CD4-positive, alpha-beta memory T cell (primary cell): ENCODE data around the gene KBTBD2. TPM values are rescaled to one million over a fixed set of nuclear protein-coding genes. Genes with fewer than 3 reads are reported as not detected.
"Not testable (repeated sequence)": the region's sequence is repeated elsewhere in the genome, so short reads cannot be mapped to it uniquely, and the experiment has no call there.

ENCODE experiments used
- CTCF ChIA-PET: fragments of 350-600 bp; sonication (Branson Sonifier 250); formaldehyde crosslinking; loops from one replicate; lab custom pipeline; 2021; ENCODE audit warnings: inconsistent platforms; ENCODE audit not compliant: partially characterized antibody; lab: Charles Lee
- POLR2A ChIA-PET: fragments of 350-600 bp; sonication (Branson Sonifier 250); formaldehyde crosslinking; loops from one replicate; lab custom pipeline; 2021; ENCODE audit not compliant: partially characterized antibody; lab: Charles Lee
- DNase-seq, 5 donors: peaks; one replicate each; pipeline versions ENCODE4 v3.0.0 to v3.0.0-alpha.2; 2020 to 2022; ENCODE audit warnings: mixed read lengths in 1 of 5
- H3K27ac ChIP-seq: one replicate; pipeline ENCODE4 v1.7.0; 2013; ENCODE audit warnings: low read depth, low read length
- H3K27me3 ChIP-seq: 2 replicates; pipeline ENCODE4 v1.7.0; 2013; ENCODE audit warnings: mild to moderate bottlenecking, low read length, moderate library complexity; ENCODE audit not compliant: insufficient read depth
- H3K36me3 ChIP-seq: 2 replicates; pipeline ENCODE4 v1.7.0; 2013; ENCODE audit warnings: mild to moderate bottlenecking, low read length, moderate library complexity; ENCODE audit not compliant: insufficient read depth
- H3K4me1 ChIP-seq: 2 replicates; pipeline ENCODE4 v1.7.0; 2013; ENCODE audit warnings: mild to moderate bottlenecking, low read length, moderate library complexity; ENCODE audit not compliant: insufficient read depth
- H3K4me3 ChIP-seq, 2 donors: one replicate each; pipeline ENCODE4 v1.7.0; 2013; ENCODE audit warnings: low read length in 2 of 2, mild to moderate bottlenecking in 1 of 2
- H3K9me3 ChIP-seq, 2 donors: one replicate each; pipeline ENCODE4 v1.7.0; 2013; ENCODE audit warnings: low read length in 2 of 2, control low read depth in 1 of 2; ENCODE audit not compliant: control insufficient read depth in 1 of 2
- H3K27ac Mint-ChIP-seq, 7 donors: one replicate each; pipeline ENCODE4 v1.8.0; 2020 to 2021; ENCODE audit warnings: mixed read lengths in 7 of 7, mild to moderate bottlenecking in 6 of 7, inconsistent platforms in 3 of 7, moderate library complexity in 3 of 7
- H3K27me3 Mint-ChIP-seq, 2 donors: one replicate each; pipeline ENCODE4 v1.8.0; 2020 to 2021; ENCODE audit warnings: mixed read lengths in 2 of 2
- H3K36me3 Mint-ChIP-seq, 2 donors: one replicate each; pipeline ENCODE4 v1.8.0; 2020 to 2021; ENCODE audit warnings: mixed read lengths in 2 of 2, inconsistent platforms in 1 of 2, mild to moderate bottlenecking in 1 of 2
- H3K4me1 Mint-ChIP-seq, 4 donors: one replicate each; pipeline ENCODE4 v1.8.0; 2020 to 2021; ENCODE audit warnings: mixed read lengths in 4 of 4, mild to moderate bottlenecking in 1 of 4
- H3K4me3 Mint-ChIP-seq, 8 donors: one replicate each; pipeline ENCODE4 v1.8.0; 2020 to 2021; ENCODE audit warnings: mixed read lengths in 8 of 8, mild to moderate bottlenecking in 7 of 8, moderate library complexity in 6 of 8, inconsistent platforms in 3 of 8
- H3K9me3 Mint-ChIP-seq, 8 donors: one replicate each; pipeline ENCODE4 v1.8.0; 2020 to 2021; ENCODE audit warnings: mixed read lengths in 8 of 8, mild to moderate bottlenecking in 5 of 8, inconsistent platforms in 3 of 8, moderate library complexity in 1 of 8
- intact Hi-C: fragments of 100-400 bp; cut with micrococcal nuclease; formaldehyde crosslinking; loops from one replicate; pipeline ENCODE4 v1.15.1; 2023
- polyA plus RNA-seq, 2 donors: library from polyadenylated mRNA; unstranded; fragments of 300-500 nt; fragmentation: Illumina TruSeq; gene quantifications; one replicate each; pipeline ENCODE4 v1.2.3, GENCODE V29; 2021
- total RNA-seq, 2 experiments: library from RNA; stranded (reverse); gene quantifications; one replicate each; pipeline ENCODE4 v1.2.3, GENCODE V29; 2021

Gene KBTBD2
- total and polyA plus RNA-seq, 4 experiments from 2014 or later = 27.4 to 64.3 (median 50.2) TPM

DNA sequence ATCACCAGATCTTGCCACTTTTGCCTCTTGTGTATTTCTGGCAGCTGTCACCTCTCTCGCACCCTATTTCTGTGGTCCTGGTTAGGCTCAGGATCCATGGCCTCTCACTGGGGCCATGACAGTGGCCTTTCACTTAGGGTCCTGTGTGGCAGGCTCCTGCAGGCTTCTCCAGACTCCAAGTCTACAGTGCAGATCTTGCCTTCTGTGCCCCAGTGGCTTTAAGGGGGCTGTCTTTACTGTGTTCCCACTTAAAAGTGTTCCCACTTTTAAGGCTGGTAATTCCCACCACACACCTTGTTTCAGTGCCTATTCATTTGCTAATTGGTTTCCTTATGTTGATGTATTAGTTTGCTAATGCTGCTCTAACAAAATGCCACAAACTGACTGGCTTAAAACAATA is 27.7 kb downstream of the KBTBD2 start:
- intact Hi-C loops, H3K36me3 ChIP-seq, H3K27me3 ChIP-seq, POLR2A ChIA-PET, H3K4me3 Mint-ChIP-seq, H3K9me3 ChIP-seq, H3K27ac ChIP-seq, H3K9me3 Mint-ChIP-seq, DNase-seq, H3K4me1 ChIP-seq, CTCF ChIA-PET, H3K4me3 ChIP-seq, H3K27me3 Mint-ChIP-seq: not testable (repeated sequence)
- peak overlapping the region in 2 of 7 donors; percentile 4 to 47 for H3K27ac Mint-ChIP-seq
- H3K4me1 Mint-ChIP-seq = peaks cover 0 to 25% (median 11%) of the 10 kb centered on the region in 4 donors
- peaks cover 24 to 34% of the 10 kb centered on the region in 2 donors for H3K36me3 Mint-ChIP-seq

DNA sequence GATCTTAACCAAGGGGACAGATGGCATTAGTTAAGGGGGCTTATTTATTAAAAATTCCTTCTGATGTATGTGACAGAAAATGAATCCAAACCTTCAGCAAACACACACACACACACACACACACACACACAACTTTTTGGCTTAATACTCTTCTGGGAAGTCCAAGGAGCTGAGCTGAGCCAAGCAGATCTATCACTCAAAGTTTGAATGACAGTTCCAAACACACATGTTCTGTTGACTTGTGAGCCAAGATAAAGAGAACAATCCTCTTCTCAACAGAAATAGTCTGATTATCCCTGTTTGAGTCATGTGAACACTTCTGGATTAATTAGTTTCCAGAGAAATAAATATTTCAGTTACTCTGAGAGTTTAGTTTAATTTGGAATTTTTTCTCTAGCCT is 31.5 kb downstream of the KBTBD2 start:
- Histone ChIP-seq H3K4me3 (no peak overlapping the region), H3K36me3 (no peaks in the 10 kb centered on the region), H3K4me1 (no peaks in the 10 kb centered on the region), H3K9me3 (no peaks in the 10 kb centered on the region), H3K27ac (no peak overlapping the region), H3K27me3 (no peaks in the 10 kb centered on the region)
- ChIA-PET POLR2A (no interaction called here), CTCF (interaction anchor here (3.2 kb wide), 1 partner anchor 13 kb away, joined by 11 read pairs; no protein-coding TSS in a partner anchor)
- peaks cover 3 to 8% of the 10 kb centered on the region in 2 donors for H3K36me3 Mint-ChIP-seq
- H3K4me3 Mint-ChIP-seq = no peak overlapping the region
- peaks cover 0 to 13% (median 3%) of the 10 kb centered on the region in 4 donors for H3K4me1 Mint-ChIP-seq
- H3K27me3 Mint-ChIP-seq = peaks cover 0 to 5% of the 10 kb centered on the region in 2 donors
- intact Hi-C loops = no loop called here
- DNase-seq = no peak
- H3K9me3 Mint-ChIP-seq = peaks cover 0 to 2% (median 0%) of the 10 kb centered on the region in 8 donors
- no peak overlapping the region for H3K27ac Mint-ChIP-seq

DNA sequence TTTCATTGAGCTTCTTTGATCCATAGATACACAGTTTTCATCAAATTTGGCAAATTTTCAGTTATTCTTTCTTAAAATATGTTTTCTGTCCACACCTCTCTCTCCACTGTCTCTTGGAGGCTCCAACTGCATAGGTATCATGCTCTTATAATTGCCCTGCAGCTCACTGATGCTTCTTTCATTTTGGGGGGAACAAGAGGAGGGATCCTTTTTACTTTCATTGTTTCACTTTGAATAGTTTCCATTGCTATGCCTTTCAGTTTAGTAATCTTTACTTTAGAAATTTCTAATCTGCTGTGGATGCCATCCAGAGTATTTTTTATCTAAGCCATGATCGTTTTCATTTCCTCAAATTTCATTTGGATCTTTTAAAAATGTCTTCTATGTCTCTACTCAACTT is 32.9 kb downstream of the KBTBD2 start:
- no peak for DNase-seq
- no peaks in the 10 kb centered on the region for H3K9me3 ChIP-seq
- Mint-ChIP-seq H3K9me3 (peaks cover 0 to 2% (median 0%) of the 10 kb centered on the region in 8 donors), H3K4me3 (no peak overlapping the region), H3K4me1 (peaks cover 0 to 6% (median 3%) of the 10 kb centered on the region in 4 donors), H3K27ac (no peak overlapping the region), H3K36me3 (no peaks in the 10 kb centered on the region), H3K27me3 (peaks cover 6 to 15% of the 10 kb centered on the region in 2 donors)
- no peak overlapping the region for H3K4me3 ChIP-seq
- POLR2A ChIA-PET = interaction anchor here (1.1 kb wide), 1 partner anchor 34 kb away, joined by 3 read pairs; no protein-coding TSS in a partner anchor
- no peak overlapping the region for H3K27ac ChIP-seq
- CTCF ChIA-PET = interaction anchor here (1.7 kb wide), 1 partner anchor 12 kb away, joined by 9 read pairs; no protein-coding TSS in a partner anchor
- H3K36me3 ChIP-seq = no peaks in the 10 kb centered on the region
- intact Hi-C loops = no loop called here
- peaks cover 3% of the 10 kb centered on the region for H3K27me3 ChIP-seq
- H3K4me1 ChIP-seq = no peaks in the 10 kb centered on the region

DNA sequence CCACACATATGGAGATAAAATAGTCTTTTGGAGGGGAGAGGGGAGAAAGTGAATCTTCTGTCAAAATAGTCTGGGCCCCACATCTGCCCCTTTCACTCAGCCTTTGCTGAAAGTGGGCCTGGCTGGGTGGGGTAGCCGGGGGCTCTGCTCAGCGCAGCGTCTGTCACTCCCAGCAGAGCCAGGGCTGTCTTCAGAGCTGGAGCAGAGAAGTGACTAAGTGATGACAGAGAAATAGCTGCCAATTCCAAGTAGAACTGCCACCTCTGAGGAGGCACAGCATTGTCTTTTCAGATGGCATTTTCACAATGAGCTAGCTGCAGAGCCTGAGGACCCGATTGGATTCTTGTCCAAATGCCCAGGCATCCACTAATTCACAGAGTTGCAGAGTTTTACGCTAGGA is 34.5 kb downstream of the KBTBD2 start:
- H3K4me1 Mint-ChIP-seq, H3K27ac Mint-ChIP-seq, H3K4me3 Mint-ChIP-seq, DNase-seq, H3K4me3 ChIP-seq, POLR2A ChIA-PET, H3K27ac ChIP-seq, H3K27me3 ChIP-seq, intact Hi-C loops, H3K9me3 Mint-ChIP-seq, H3K36me3 Mint-ChIP-seq, H3K4me1 ChIP-seq, CTCF ChIA-PET, H3K9me3 ChIP-seq, H3K36me3 ChIP-seq: not testable (repeated sequence)
- peaks cover 14 to 21% of the 10 kb centered on the region in 2 donors for H3K27me3 Mint-ChIP-seq

DNA sequence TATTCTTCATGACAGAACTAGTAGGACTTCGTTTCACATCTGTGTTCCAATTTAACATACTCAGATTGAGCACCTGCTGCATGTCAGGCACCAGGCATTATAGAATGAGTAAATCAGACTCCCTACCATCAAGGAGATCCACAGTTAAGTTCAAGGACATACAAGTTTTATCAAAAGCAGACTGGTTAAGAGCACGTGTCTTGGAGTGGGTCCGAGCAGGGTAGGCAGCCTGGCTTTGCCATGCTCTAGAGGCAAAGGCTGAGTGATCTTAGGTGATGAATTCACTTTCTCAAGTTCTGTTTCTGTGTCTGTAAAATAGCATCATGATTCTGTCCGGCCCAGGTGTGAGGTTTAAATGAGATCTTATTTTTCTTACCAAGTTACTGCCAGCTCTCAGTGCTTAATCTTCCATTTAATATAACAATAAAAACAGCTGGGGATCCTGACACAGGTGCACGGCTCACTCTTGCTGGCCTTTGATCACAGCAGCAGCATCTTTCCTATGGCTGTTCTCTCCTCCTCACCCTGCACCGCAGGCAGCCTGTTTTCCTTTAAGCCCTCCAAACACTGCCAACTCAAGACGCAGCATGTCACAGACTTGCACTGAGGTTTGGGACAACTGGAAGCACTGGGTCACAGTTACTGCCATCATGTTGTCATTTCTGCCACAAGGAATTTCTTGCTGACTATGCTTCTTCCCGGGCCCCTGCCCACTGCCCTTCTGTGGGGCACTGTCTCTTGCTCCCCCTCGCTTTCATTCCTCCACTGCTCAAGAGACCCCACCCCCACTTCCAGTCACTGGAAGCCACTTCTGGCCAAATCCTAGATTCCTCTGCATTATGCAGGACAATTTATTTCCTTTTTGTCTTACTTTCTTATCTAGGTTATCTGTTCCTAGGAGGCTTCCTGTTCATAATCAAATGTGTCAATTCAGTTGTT is 35.5 kb downstream of the KBTBD2 start:
- DNase-seq, intact Hi-C loops, H3K9me3 ChIP-seq, H3K27ac ChIP-seq, H3K4me3 ChIP-seq, H3K27me3 ChIP-seq, H3K36me3 Mint-ChIP-seq, H3K4me1 Mint-ChIP-seq, H3K4me3 Mint-ChIP-seq, H3K27ac Mint-ChIP-seq, H3K9me3 Mint-ChIP-seq, H3K4me1 ChIP-seq, H3K36me3 ChIP-seq, POLR2A ChIA-PET: not testable (repeated sequence)
- CTCF ChIA-PET = interaction anchor here (2.1 kb wide), 1 partner anchor 10 kb away, joined by 8 read pairs; no protein-coding TSS in a partner anchor
- peaks cover 20 to 25% of the 10 kb centered on the region in 2 donors for H3K27me3 Mint-ChIP-seq

DNA sequence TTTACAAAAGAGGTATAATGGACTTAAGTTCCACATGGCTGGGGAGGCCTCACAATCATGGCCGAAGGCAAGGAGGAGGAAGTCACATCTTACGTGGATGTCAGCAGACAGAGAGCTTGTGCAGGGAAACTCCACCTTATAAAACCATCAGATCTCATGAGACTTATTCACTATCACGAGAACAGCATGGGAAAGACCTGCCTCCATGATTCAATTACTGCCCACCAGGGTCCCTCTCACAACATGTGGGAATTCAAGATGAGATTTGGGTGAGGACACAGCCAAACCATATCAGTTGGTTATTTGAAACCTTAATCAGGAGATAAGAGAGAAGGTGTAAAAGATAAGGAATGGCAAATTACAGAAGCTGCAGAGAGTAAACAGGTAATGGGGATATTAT is 40.9 kb downstream of the KBTBD2 start:
- H3K36me3 ChIP-seq, H3K9me3 Mint-ChIP-seq, H3K27ac ChIP-seq, H3K9me3 ChIP-seq, intact Hi-C loops, POLR2A ChIA-PET, CTCF ChIA-PET, H3K4me1 Mint-ChIP-seq, H3K27ac Mint-ChIP-seq, H3K4me3 ChIP-seq, H3K27me3 ChIP-seq, DNase-seq, H3K36me3 Mint-ChIP-seq, H3K4me3 Mint-ChIP-seq, H3K4me1 ChIP-seq: not testable (repeated sequence)
- peaks cover 32 to 34% of the 10 kb centered on the region in 2 donors for H3K27me3 Mint-ChIP-seq

DNA sequence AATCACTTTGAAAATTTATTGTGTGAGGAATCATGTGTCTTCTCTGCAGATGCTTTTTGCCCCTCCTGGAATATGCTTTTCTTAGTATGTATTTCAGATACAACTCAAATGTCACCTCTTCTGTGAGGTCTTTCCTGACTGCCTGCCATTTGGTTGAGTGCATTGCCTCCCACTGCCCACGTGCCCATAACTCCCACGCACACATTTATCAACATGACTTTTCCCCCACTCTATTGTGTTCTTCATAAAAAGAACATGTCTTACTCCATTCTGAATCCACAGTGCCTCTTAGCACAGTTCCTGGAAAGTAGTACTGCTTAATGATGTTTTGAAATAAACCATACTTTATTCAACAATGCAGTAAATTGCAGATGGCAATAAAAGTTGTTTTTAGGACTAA is 42.9 kb downstream of the KBTBD2 start:
- POLR2A ChIA-PET, intact Hi-C loops, H3K9me3 ChIP-seq, H3K4me1 Mint-ChIP-seq, H3K36me3 Mint-ChIP-seq, DNase-seq, H3K9me3 Mint-ChIP-seq, H3K27me3 ChIP-seq, H3K4me3 ChIP-seq, H3K4me3 Mint-ChIP-seq, H3K4me1 ChIP-seq, H3K36me3 ChIP-seq, H3K27ac Mint-ChIP-seq, H3K27ac ChIP-seq: not testable (repeated sequence)
- peaks cover 20 to 28% of the 10 kb centered on the region in 2 donors for H3K27me3 Mint-ChIP-seq
- CTCF ChIA-PET = interaction anchor here (1.5 to 5.3 kb wide), 4 partner anchors 12 to 261 kb away, joined by 4 to 287 read pairs (median 32); partner anchors contain the start of gene RP9
